Brain microvascular endothelial cell (primary cell): ENCODE measurements around the gene GPALPP1.

Experiments used
- DNase-seq: peaks from one replicate; pipeline ENCODE4 v3.0.0-alpha.2; 2020
- H3K27ac ChIP-seq: fragments of 250-450 bp; sonication (Bioruptor Pico); 2 replicates; pipeline ENCODE4 v1.5.1; 2020; ENCODE audit warnings: mild to moderate bottlenecking, moderate library complexity
- H3K27me3 ChIP-seq: fragments of 250-450 bp; sonication (Bioruptor Pico); replicated peaks from 2 replicates; pipeline ENCODE4 v1.5.1; 2020; ENCODE audit warnings: mild to moderate bottlenecking
- H3K36me3 ChIP-seq: fragments of 250-450 bp; sonication (Bioruptor Pico); replicated peaks from 2 replicates; pipeline ENCODE4 v1.5.1; 2020; ENCODE audit warnings: mild to moderate bottlenecking
- H3K4me3 ChIP-seq: 2 replicates; pipeline ENCODE4 v1.5.1; 2011; ENCODE audit warnings: low read depth, mild to moderate bottlenecking, control low read depth, low read length, moderate library complexity
- in situ Hi-C: cut with HindIII; loops from 2 replicates; pipeline ENCODE4 v1.10.0; 2017; ENCODE audit warnings: low sequenced_read_pairs, low pct_ligation_motif_present
- TF ChIP-seq, protein P1 (sequence below): IDR thresholded peaks from 2 replicates; pipeline ENCODE4 v1.5.1; 2011; ENCODE audit warnings: low read depth, mild to moderate bottlenecking, moderate library complexity, low read length, control low read depth, inconsistent platforms; ENCODE audit errors: missing control alignments

GPALPP1 gene

DNA sequence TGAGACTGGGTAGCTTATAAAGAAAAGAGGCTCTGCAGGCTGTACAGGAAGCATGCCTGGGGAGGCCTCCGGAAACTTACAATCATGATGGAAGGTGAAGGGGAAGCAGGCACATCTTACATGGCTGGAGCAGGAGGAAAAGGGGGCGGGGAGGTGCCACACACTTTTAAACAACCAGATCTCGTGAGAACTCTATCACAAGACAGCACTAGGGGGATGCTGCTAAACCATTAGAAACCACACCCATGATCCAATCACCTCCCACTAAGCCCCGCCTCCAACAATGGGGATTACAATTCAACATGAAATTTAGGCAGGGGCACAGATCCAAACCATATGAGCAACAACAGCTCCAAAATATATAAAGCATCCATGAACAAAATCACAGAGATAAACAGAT is 84.5 kb downstream of the GPALPP1 start:
- no peak overlapping the region for H3K27ac ChIP-seq
- in situ Hi-C loops, result no loop called here
- no peaks in the 10 kb centered on the region for H3K36me3 ChIP-seq
- no peak overlapping the region for H3K4me3 ChIP-seq
- TF ChIP-seq, protein P1, sequence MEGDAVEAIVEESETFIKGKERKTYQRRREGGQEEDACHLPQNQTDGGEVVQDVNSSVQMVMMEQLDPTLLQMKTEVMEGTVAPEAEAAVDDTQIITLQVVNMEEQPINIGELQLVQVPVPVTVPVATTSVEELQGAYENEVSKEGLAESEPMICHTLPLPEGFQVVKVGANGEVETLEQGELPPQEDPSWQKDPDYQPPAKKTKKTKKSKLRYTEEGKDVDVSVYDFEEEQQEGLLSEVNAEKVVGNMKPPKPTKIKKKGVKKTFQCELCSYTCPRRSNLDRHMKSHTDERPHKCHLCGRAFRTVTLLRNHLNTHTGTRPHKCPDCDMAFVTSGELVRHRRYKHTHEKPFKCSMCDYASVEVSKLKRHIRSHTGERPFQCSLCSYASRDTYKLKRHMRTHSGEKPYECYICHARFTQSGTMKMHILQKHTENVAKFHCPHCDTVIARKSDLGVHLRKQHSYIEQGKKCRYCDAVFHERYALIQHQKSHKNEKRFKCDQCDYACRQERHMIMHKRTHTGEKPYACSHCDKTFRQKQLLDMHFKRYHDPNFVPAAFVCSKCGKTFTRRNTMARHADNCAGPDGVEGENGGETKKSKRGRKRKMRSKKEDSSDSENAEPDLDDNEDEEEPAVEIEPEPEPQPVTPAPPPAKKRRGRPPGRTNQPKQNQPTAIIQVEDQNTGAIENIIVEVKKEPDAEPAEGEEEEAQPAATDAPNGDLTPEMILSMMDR, result no peak
- H3K27me3 ChIP-seq, result no peaks in the 10 kb centered on the region
- no peak for DNase-seq

DNA sequence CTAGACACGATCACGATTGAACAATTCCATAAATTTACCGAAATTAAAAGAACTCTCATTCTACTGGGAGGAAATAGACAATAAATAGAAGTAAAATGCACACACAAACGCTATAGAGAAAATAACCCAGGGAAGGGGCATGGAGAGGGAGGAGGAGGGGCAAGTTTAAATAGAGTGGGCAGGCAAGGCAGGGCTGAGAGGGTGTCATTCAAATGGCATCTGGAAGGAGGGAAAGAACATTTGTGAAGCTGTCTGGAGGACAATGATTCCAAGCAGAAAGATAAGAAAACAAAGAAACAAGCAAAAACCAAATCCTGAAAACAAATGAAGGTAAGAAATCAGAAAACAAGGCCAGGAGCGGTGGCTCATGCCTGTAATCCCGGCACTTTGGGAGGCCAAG is 85.4 kb downstream of the GPALPP1 start:
- H3K27ac ChIP-seq, result no peak overlapping the region
- TF ChIP-seq, protein P1, result no peak
- H3K27me3 ChIP-seq, result no peaks in the 10 kb centered on the region
- DNase-seq, result no peak
- no peaks in the 10 kb centered on the region for H3K36me3 ChIP-seq
- H3K4me3 ChIP-seq, result no peak overlapping the region
- in situ Hi-C loops, result no loop called here

DNA sequence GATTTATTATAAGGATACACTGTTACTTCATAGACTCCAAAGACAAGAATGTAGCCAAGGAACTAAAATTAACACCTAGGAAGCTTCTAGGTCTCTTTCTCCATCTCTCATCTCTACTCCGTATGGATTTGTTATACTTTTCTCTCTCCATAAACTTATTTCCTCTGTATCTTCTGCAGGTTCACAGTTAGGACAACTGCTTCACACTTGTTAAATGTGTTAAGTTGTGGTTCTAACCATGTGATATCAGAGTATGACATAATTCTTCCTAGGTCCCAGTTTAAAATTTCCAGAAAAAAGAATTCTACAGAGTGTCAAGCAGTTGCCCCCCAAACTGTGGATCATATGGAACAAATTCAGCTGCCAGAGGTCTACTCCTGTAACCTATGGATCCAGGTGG is 88.7 kb downstream of the GPALPP1 start:
- in situ Hi-C loops, result no loop called here
- no peak for DNase-seq

More for the DNA sequence above, 88.7 kb downstream of the GPALPP1 start:
- TF ChIP-seq, protein P1, result no peak
- Histone ChIP-seq H3K27ac (no peak overlapping the region), H3K36me3 (no peaks in the 10 kb centered on the region), H3K27me3 (no peaks in the 10 kb centered on the region), H3K4me3 (no peak overlapping the region)
